ENCODE measurements around the gene TBC1D8B. TPM values are rescaled to one million over a fixed set of nuclear protein-coding genes. Genes with fewer than 3 reads are reported as not detected.
"Not testable (repeated sequence)": the region's sequence is repeated elsewhere in the genome, so short reads cannot be mapped to it uniquely, and the experiment has no call there.

Gene TBC1D8B
- total and polyA plus RNA-seq, 9 of the 15 experiments (the other 6 are each of a cell fraction or from before 2014, with no cell fraction given) = 0.04 to 0.36 (median 0.10) TPM; not detected in 1

DNA sequence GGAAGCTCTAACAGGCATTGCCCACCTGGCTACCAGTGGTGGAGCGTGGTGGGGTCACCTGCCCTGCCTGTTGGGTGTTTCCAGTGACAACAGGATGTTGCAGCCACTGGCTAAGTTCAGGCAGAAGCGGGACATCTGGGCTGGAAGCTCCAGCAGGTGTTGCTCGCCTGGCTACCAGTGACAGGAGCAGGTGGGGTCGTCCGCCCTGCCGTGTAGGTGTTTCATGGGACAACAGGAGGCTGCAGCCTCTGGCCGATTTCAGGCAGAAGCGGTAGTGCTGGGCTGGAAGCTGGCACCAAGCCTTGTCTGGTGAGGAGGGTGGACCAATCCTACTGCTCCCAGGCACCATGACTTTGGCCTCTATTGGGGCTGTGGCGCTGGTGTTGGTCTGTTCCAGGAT is 61.2 kb downstream of the TBC1D8B start (continued):
- TF ChIP-seq E2F5 (CRISPR knock-in tag; IDR thresholded peaks at IDR 0.05) = no peak
- no peak for TF ChIP-seq FOXP4 (CRISPR knock-in tag; IDR thresholded peaks at IDR 0.05; ENCODE audit: borderline replicate concordance)
- no peak for TF ChIP-seq E2F1 (CRISPR knock-in tag; IDR thresholded peaks at IDR 0.05)
- TF ChIP-seq HMBOX1 (IDR thresholded peaks at IDR 0.05) = no peak
- TF ChIP-seq ZNF12 (CRISPR knock-in tag; IDR thresholded peaks at IDR 0.05) = no peak
- no peak for TF ChIP-seq KLF16 (IDR thresholded peaks at IDR 0.05)
- no peak for TF ChIP-seq MXI1 (IDR thresholded peaks at IDR 0.05; ENCODE audit: low read depth, low read length)
- no peak for TF ChIP-seq SREBF2 (CRISPR knock-in tag; IDR thresholded peaks at IDR 0.05)
- no peak for TF ChIP-seq ZNF232 (CRISPR knock-in tag; IDR thresholded peaks at IDR 0.05)
- no peak for TF ChIP-seq ZNF57 (CRISPR knock-in tag; IDR thresholded peaks at IDR 0.05)

DNA sequence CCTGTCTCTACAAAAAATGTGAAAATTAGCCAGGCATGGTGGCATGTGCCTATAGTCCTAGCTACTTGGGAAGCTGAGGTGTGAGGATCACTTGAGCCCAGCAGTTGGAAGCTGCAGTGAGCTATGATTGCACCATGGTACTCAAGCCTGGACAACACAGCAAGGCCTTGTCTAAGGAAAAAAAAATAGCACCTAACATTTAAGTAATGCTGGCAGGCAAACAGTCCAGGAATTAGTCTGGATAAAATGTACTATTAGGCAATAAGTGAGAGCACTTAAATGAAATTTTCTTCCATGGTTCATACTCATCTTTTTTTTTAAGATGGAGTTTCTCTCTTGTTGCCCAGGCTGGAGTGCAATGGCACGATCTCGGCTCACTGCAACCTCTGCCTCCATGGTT is 70.3 kb downstream of the TBC1D8B start:
- in situ Hi-C loops (cut with MboI); H3K4me2 ChIP-seq (ENCODE audit: insufficient read depth, low read length); H3K9me3 ChIP-seq (replicated peaks; ENCODE audit: control insufficient read depth, insufficient read depth, low read depth, low read length); CTCF ChIA-PET (ENCODE audit: low intra/inter-chr PET ratio); H3K36me3 ChIP-seq (ENCODE audit: control insufficient read depth, insufficient read depth, low read length); H3K27me3 ChIP-seq (ENCODE audit: control insufficient read depth in 2 of 2, insufficient read depth in 2 of 2, low read length in 2 of 2); POLR2A ChIA-PET; H3K4me1 ChIP-seq (replicated peaks in 1 of 2; ENCODE audit: control insufficient read depth in 2 of 2, insufficient read depth in 2 of 2, low read length in 2 of 2); H3K9ac ChIP-seq (ENCODE audit: insufficient read depth in 1 of 2, low read depth in 2 of 2, low read length in 2 of 2); H2AFZ ChIP-seq (ENCODE audit: low read depth, low read length); intact Hi-C loops (cut with micrococcal nuclease); ATAC-seq; H3K9me1 ChIP-seq (ENCODE audit: control insufficient read depth, insufficient read depth, low read length); H3K79me2 ChIP-seq (ENCODE audit: control insufficient read depth, insufficient read depth, low read length); H3K4me3 ChIP-seq; DNase-seq (ENCODE audit: extremely low read depth in 1 of 4, low spot score in 3 of 4); BruUV-seq (replicated peaks); FAIRE-seq; H3K27ac ChIP-seq (ENCODE audit: extremely low read depth, low read depth, low read length); H4K20me1 ChIP-seq (replicated peaks; ENCODE audit: control insufficient read depth, insufficient read depth, low read length): not testable (repeated sequence)
- 0% methylated on average over 2 of the region's 2 CpGs for WGBS (ENCODE audit: insufficient coverage, low coverage, missing lambda C conversion rate)
